ENCODE data around the gene FABP6. TPM values are rescaled to one million over a fixed set of nuclear protein-coding genes. Genes with fewer than 3 reads are reported as not detected.

Gene FABP6
- total and polyA plus RNA-seq, 9 of the 15 experiments (the other 6 are each of a cell fraction or from before 2014, with no cell fraction given): 0.11 to 0.33 (median 0.21) TPM; not detected in 4

DNA sequence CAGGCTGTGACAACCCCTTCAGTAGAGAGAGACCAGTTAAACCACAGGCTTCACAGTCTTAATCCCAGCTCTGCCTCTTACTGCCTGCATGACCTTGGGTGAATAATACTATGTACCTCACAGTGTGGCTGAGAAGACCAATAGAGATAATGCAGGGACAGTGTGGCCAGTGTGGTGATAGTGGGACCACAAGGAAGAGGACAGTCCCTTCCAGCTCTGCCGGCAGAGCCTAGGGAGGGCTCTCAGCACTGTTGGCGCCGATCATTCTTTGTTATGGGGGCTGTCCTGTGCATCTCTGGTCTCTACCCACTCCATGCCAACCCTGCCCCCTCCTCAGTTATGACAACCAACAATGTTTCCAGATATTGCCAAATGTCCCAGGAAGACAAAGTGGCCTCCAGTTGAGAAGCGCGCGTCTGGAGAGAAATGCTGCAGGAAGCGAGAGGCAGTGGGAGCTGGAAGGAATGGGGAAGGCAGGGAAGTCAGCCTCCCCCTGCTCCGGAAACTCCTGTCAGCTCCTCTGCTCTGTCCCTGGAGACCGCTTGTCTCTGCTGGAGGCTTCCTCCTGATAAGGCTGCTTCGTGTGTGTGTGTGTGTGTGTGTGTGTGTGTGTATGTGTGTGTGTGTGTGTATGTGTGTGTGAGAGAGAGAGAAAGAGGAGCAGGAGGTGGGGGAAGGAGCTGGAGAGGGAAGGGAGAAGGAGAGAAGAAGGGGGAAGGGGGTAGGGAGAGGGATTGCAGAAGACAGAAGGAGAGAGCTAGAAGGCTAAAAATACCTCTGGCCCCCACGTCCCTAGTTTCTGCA is 31.8 kb upstream of the FABP6 start (continued):
- TF ChIP-seq NCOA1 (IDR thresholded peaks at IDR 0.05; ENCODE audit: low read depth) (peak; percentile 89), NUFIP1 (IDR thresholded peaks at IDR 0.05; ENCODE audit: partially characterized antibody) (no peak), PHF21A (IDR thresholded peaks at IDR 0.05; ENCODE audit: borderline replicate concordance, low read depth) (peak; percentile 97), KDM5B (IDR thresholded peaks at IDR 0.05; ENCODE audit: insufficient replicate concordance, low read depth, low read length) (peak; percentile 26), ZNF354B (CRISPR knock-in tag; IDR thresholded peaks at IDR 0.05) (no peak), ZBTB7A (IDR thresholded peaks at IDR 0.05; ENCODE audit: borderline replicate concordance, control insufficient read depth, low read depth, low read length) (0 out of 2 replicates have a peak, but pooled peaks have one; percentile 16), ZNF830 (CRISPR knock-in tag; IDR thresholded peaks at IDR 0.05) (no peak), ZNF561 (CRISPR knock-in tag; conservative IDR thresholded peaks at IDR 0.05) (no peak)
- TF ChIP-seq, protein P1, sequence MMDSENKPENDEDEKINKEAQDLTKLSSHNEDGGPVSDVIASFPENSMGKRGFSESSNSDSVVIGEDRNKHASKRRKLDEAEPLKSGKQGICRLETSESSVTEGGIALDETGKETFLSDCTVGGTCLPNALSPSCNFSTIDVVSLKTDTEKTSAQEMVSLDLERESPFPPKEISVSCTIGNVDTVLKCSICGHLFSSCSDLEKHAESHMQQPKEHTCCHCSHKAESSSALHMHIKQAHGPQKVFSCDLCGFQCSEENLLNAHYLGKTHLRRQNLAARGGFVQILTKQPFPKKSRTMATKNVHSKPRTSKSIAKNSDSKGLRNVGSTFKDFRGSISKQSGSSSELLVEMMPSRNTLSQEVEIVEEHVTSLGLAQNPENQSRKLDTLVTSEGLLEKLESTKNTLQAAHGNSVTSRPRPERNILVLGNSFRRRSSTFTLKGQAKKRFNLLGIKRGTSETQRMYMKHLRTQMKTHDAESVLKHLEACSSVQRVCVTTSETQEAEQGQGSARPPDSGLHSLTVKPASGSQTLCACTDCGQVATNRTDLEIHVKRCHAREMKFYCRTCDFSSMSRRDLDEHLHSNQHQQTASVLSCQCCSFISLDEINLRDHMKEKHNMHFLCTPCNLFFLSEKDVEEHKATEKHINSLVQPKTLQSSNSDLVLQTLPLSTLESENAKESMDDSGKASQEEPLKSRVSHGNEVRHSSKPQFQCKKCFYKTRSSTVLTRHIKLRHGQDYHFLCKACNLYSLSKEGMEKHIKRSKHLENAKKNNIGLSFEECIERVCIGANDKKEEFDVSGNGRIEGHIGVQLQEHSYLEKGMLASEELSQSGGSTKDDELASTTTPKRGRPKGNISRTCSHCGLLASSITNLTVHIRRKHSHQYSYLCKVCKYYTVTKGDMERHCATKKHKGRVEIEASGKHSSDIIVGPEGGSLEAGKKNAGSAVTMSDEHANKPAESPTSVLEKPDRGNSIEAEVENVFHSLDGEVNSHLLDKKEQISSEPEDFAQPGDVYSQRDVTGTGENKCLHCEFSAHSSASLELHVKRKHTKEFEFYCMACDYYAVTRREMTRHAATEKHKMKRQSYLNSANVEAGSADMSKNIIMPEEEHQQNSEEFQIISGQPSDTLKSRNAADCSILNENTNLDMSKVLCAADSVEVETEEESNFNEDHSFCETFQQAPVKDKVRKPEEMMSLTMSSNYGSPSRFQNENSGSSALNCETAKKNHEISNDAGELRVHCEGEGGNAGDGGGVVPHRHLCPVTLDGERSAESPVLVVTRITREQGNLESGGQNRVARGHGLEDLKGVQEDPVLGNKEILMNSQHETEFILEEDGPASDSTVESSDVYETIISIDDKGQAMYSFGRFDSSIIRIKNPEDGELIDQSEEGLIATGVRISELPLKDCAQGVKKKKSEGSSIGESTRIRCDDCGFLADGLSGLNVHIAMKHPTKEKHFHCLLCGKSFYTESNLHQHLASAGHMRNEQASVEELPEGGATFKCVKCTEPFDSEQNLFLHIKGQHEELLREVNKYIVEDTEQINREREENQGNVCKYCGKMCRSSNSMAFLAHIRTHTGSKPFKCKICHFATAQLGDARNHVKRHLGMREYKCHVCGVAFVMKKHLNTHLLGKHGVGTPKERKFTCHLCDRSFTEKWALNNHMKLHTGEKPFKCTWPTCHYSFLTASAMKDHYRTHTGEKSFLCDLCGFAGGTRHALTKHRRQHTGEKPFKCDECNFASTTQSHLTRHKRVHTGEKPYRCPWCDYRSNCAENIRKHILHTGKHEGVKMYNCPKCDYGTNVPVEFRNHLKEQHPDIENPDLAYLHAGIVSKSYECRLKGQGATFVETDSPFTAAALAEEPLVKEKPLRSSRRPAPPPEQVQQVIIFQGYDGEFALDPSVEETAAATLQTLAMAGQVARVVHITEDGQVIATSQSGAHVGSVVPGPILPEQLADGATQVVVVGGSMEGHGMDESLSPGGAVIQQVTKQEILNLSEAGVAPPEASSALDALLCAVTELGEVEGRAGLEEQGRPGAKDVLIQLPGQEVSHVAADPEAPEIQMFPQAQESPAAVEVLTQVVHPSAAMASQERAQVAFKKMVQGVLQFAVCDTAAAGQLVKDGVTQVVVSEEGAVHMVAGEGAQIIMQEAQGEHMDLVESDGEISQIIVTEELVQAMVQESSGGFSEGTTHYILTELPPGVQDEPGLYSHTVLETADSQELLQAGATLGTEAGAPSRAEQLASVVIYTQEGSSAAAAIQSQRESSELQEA (IDR thresholded peaks at IDR 0.05; ENCODE audit: low read depth): peak; percentile 29; the same call in 1 of the 2 replicates
- TF ChIP-seq, protein P2, sequence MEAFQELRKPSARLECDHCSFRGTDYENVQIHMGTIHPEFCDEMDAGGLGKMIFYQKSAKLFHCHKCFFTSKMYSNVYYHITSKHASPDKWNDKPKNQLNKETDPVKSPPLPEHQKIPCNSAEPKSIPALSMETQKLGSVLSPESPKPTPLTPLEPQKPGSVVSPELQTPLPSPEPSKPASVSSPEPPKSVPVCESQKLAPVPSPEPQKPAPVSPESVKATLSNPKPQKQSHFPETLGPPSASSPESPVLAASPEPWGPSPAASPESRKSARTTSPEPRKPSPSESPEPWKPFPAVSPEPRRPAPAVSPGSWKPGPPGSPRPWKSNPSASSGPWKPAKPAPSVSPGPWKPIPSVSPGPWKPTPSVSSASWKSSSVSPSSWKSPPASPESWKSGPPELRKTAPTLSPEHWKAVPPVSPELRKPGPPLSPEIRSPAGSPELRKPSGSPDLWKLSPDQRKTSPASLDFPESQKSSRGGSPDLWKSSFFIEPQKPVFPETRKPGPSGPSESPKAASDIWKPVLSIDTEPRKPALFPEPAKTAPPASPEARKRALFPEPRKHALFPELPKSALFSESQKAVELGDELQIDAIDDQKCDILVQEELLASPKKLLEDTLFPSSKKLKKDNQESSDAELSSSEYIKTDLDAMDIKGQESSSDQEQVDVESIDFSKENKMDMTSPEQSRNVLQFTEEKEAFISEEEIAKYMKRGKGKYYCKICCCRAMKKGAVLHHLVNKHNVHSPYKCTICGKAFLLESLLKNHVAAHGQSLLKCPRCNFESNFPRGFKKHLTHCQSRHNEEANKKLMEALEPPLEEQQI (IDR thresholded peaks at IDR 0.05): peak; percentile 93; the same call in 1 of the 2 replicates
- TF ChIP-seq, protein P3, sequence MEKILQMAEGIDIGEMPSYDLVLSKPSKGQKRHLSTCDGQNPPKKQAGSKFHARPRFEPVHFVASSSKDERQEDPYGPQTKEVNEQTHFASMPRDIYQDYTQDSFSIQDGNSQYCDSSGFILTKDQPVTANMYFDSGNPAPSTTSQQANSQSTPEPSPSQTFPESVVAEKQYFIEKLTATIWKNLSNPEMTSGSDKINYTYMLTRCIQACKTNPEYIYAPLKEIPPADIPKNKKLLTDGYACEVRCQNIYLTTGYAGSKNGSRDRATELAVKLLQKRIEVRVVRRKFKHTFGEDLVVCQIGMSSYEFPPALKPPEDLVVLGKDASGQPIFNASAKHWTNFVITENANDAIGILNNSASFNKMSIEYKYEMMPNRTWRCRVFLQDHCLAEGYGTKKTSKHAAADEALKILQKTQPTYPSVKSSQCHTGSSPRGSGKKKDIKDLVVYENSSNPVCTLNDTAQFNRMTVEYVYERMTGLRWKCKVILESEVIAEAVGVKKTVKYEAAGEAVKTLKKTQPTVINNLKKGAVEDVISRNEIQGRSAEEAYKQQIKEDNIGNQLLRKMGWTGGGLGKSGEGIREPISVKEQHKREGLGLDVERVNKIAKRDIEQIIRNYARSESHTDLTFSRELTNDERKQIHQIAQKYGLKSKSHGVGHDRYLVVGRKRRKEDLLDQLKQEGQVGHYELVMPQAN (IDR thresholded peaks at IDR 0.05; ENCODE audit: borderline replicate concordance): peak; percentile 73; the same call in 1 of the 2 replicates

All from K562 (cell line).